SK-N-SH treated with all-trans-retinoic acid at 6 μM for 48 hours (cell line): ENCODE measurements around the gene ZDHHC8.

Experiments used
- ATAC-seq: fragments of 200-7000 bp; cut with Tn5 transposase; 3 replicates; pipeline ENCODE4 v1.9.1; 2020; ENCODE audit warnings: mild to moderate bottlenecking, moderate library complexity
- ARNTL ChIP-seq: fragments of 450-650 bp; formaldehyde crosslinking; IDR thresholded peaks from 2 replicates; pipeline ENCODE4 v1.5.0; 2020; ENCODE audit warnings: low read depth, mild to moderate bottlenecking, moderate library complexity, borderline replicate concordance
- BACH2 ChIP-seq: fragments of 250-450 bp; sonication (Bioruptor Pico); IDR thresholded peaks from 2 replicates; pipeline ENCODE4 v1.9.0; 2021; ENCODE audit warnings: mild to moderate bottlenecking, borderline replicate concordance
- CSDC2 ChIP-seq: fragments of 250-450 bp; sonication (Bioruptor Pico); IDR thresholded peaks from 2 replicates; pipeline ENCODE4 v1.5.0; 2020; ENCODE audit warnings: mild to moderate bottlenecking, moderate library complexity
- GLIS3 ChIP-seq: fragments of 250-450 bp; sonication (Bioruptor Pico); IDR thresholded peaks from 2 replicates; pipeline ENCODE4 v1.5.0; 2020; ENCODE audit warnings: mild to moderate bottlenecking, moderate library complexity
- ISL1 ChIP-seq: fragments of 250-450 bp; sonication (Bioruptor Pico); IDR thresholded peaks from 2 replicates; pipeline ENCODE4 v2.1.2; 2022; ENCODE audit warnings: mild to moderate bottlenecking, moderate library complexity
- OSR1 ChIP-seq: fragments of 250-450 bp; sonication (Bioruptor Pico); IDR thresholded peaks from 2 replicates; pipeline ENCODE4 v1.8.0; 2022; ENCODE audit warnings: moderate library complexity, mild to moderate bottlenecking, inconsistent platforms
- PPARA ChIP-seq: fragments of 250-450 bp; sonication (Bioruptor Pico); IDR thresholded peaks from 2 replicates; pipeline ENCODE4 v1.5.0; 2020; ENCODE audit warnings: mild to moderate bottlenecking, borderline replicate concordance
- RARB ChIP-seq: fragments of 250-450 bp; sonication (Bioruptor Pico); IDR thresholded peaks from 2 replicates; pipeline ENCODE4 v1.8.0; 2021; ENCODE audit warnings: mild to moderate bottlenecking, moderate library complexity
- SNAI2 ChIP-seq: fragments of 250-450 bp; sonication (Bioruptor Pico); IDR thresholded peaks from 2 replicates; pipeline ENCODE4 v1.5.0; 2020; ENCODE audit warnings: mild to moderate bottlenecking, moderate library complexity
- TCF4 ChIP-seq: fragments of 250-450 bp; sonication (Bioruptor Pico); IDR thresholded peaks from 2 replicates; pipeline ENCODE4 v1.8.0; 2021; ENCODE audit warnings: mild to moderate bottlenecking, moderate library complexity, borderline replicate concordance
- TOX ChIP-seq: fragments of 250-450 bp; sonication (Bioruptor Pico); IDR thresholded peaks from 2 replicates; pipeline ENCODE4 v1.8.0; 2021; ENCODE audit warnings: mild to moderate bottlenecking, moderate library complexity, borderline replicate concordance
- ZFP3 ChIP-seq: fragments of 250-450 bp; sonication (Bioruptor Pico); IDR thresholded peaks from 2 replicates; pipeline ENCODE4 v1.5.0; 2020; ENCODE audit warnings: mild to moderate bottlenecking, moderate library complexity
- ZFP30 ChIP-seq: fragments of 450-650 bp; formaldehyde crosslinking; IDR thresholded peaks from 2 replicates; pipeline ENCODE4 v1.5.0; 2022; ENCODE audit warnings: mild to moderate bottlenecking, moderate library complexity
- ZNF565 ChIP-seq: fragments of 450-650 bp; formaldehyde crosslinking; conservative IDR thresholded peaks from 2 replicates; pipeline ENCODE4 v1.5.0; 2020; ENCODE audit warnings: low read depth, mild to moderate bottlenecking, moderate library complexity
- ZNF70 ChIP-seq: fragments of 450-650 bp; formaldehyde crosslinking; IDR thresholded peaks from 2 replicates; pipeline ENCODE4 v1.5.0; 2020; ENCODE audit warnings: mild to moderate bottlenecking, moderate library complexity
- ZNF8 ChIP-seq: fragments of 450-650 bp; formaldehyde crosslinking; IDR thresholded peaks from 2 replicates; pipeline ENCODE4 v1.5.0; 2020; ENCODE audit warnings: mild to moderate bottlenecking, moderate library complexity
- TF ChIP-seq, protein P1 (sequence below): fragments of 250-450 bp; sonication (Bioruptor Pico); IDR thresholded peaks from 2 replicates; pipeline ENCODE4 v1.5.1; 2021; ENCODE audit warnings: mild to moderate bottlenecking, moderate library complexity
- TF ChIP-seq, protein P2 (sequence below): fragments of 250-450 bp; sonication (Bioruptor Pico); IDR thresholded peaks from 2 replicates; pipeline ENCODE4 v1.8.0; 2020; ENCODE audit warnings: mild to moderate bottlenecking, moderate library complexity, borderline replicate concordance
- TF ChIP-seq, protein P3 (sequence below): fragments of 250-450 bp; sonication (Bioruptor Pico); IDR thresholded peaks from 2 replicates; pipeline ENCODE4 v1.5.0; 2020; ENCODE audit warnings: mild to moderate bottlenecking, moderate library complexity
- TF ChIP-seq, protein P4 (sequence below): fragments of 250-450 bp; sonication (Bioruptor Pico); IDR thresholded peaks from 2 replicates; pipeline ENCODE4 v1.5.1; 2020; ENCODE audit warnings: low read depth, mild to moderate bottlenecking, moderate library complexity

ZDHHC8 gene

DNA sequence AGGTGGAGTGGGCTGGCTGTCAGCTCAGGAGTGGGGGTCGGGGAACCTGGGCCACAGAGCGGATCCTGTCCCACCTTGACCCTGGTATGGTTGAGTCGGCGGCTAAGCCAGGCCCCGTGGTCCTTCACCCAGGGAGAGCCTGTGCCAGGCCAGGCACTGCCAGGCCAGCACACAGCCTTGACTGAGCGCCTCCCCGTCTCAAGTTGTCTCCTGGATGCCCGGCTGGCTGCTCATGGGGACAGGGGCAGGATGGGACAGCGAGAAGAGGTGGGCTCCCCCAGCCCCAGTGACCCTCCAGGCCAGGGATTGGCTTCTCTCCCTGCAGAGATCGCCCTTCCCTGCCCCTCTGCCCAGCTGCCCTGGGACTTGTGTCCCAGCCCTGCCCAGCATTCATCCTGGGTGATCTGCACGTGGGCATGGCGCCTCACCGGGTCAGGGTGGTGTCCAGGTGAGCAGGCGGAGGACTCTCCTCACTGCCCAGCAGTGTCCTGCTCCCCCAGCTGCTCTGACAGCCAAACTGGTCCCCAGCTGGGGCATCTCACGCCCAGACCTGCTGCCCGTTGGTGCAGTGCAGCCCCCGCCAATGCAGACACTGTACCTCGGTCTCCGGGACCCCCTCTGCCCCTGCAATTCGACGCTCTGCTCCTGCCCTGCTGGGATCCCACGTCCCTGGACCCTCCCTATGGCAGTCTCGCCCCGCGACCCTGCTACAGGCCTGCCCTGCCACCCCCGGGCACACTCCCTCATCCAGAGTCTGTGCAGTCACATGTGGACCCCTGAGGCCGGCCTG lies 48.0 kb downstream of the ZDHHC8 start:
- no peak for TF ChIP-seq ZNF70 (CRISPR knock-in tag)
- TF ChIP-seq BACH2 (CRISPR knock-in tag), result no peak
- TF ChIP-seq TCF4, result no peak
- TF ChIP-seq, protein P1, sequence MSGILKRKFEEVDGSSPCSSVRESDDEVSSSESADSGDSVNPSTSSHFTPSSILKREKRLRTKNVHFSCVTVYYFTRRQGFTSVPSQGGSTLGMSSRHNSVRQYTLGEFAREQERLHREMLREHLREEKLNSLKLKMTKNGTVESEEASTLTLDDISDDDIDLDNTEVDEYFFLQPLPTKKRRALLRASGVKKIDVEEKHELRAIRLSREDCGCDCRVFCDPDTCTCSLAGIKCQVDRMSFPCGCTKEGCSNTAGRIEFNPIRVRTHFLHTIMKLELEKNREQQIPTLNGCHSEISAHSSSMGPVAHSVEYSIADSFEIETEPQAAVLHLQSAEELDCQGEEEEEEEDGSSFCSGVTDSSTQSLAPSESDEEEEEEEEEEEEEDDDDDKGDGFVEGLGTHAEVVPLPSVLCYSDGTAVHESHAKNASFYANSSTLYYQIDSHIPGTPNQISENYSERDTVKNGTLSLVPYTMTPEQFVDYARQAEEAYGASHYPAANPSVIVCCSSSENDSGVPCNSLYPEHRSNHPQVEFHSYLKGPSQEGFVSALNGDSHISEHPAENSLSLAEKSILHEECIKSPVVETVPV (CRISPR knock-in tag), result no peak
- TF ChIP-seq PPARA (CRISPR knock-in tag), result no peak
- TF ChIP-seq, protein P2, sequence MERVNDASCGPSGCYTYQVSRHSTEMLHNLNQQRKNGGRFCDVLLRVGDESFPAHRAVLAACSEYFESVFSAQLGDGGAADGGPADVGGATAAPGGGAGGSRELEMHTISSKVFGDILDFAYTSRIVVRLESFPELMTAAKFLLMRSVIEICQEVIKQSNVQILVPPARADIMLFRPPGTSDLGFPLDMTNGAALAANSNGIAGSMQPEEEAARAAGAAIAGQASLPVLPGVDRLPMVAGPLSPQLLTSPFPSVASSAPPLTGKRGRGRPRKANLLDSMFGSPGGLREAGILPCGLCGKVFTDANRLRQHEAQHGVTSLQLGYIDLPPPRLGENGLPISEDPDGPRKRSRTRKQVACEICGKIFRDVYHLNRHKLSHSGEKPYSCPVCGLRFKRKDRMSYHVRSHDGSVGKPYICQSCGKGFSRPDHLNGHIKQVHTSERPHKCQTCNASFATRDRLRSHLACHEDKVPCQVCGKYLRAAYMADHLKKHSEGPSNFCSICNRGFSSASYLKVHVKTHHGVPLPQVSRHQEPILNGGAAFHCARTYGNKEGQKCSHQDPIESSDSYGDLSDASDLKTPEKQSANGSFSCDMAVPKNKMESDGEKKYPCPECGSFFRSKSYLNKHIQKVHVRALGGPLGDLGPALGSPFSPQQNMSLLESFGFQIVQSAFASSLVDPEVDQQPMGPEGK (CRISPR knock-in tag), result no peak
- no peak for TF ChIP-seq TOX (CRISPR knock-in tag)
- TF ChIP-seq CSDC2 (CRISPR knock-in tag), result no peak
- TF ChIP-seq ZNF8 (CRISPR knock-in tag), result no peak
- TF ChIP-seq RARB (CRISPR knock-in tag), result no peak
- no peak for TF ChIP-seq ISL1 (CRISPR knock-in tag)
- no peak for TF ChIP-seq ZFP30 (CRISPR knock-in tag)
- no peak for TF ChIP-seq GLIS3 (CRISPR knock-in tag)
- TF ChIP-seq ZNF565, result no peak
- TF ChIP-seq ZFP3, result no peak
- TF ChIP-seq, all 23 proteins: peak for 0
- no peak for ATAC-seq

DNA sequence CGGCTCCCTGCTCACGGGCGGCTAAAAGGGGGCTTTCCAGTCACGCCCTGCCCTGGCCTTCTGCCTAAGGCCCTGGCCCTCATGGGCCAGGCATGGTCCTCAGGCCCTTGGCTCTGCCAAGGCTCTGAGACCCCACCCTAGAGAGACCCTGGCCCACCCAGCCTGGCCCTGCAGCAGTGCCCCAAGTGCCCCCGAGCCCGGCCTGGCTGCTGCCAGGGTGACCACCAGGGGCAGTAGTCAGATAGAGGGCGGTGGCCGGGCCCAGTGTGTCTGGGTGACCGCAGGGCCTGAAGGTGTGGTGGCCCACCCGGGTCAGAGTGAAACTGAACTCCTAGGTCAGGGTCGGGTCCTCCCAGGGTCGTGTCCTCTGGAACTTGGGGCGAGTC lies 48.6 kb downstream of the ZDHHC8 start:
- peak; percentile 43; the same call in 2 of the 3 replicates for ATAC-seq
- TF ChIP-seq, protein P2 (CRISPR knock-in tag), result no peak
- TF ChIP-seq ISL1 (CRISPR knock-in tag), result no peak
- no peak for TF ChIP-seq TCF4
- TF ChIP-seq, protein P3, sequence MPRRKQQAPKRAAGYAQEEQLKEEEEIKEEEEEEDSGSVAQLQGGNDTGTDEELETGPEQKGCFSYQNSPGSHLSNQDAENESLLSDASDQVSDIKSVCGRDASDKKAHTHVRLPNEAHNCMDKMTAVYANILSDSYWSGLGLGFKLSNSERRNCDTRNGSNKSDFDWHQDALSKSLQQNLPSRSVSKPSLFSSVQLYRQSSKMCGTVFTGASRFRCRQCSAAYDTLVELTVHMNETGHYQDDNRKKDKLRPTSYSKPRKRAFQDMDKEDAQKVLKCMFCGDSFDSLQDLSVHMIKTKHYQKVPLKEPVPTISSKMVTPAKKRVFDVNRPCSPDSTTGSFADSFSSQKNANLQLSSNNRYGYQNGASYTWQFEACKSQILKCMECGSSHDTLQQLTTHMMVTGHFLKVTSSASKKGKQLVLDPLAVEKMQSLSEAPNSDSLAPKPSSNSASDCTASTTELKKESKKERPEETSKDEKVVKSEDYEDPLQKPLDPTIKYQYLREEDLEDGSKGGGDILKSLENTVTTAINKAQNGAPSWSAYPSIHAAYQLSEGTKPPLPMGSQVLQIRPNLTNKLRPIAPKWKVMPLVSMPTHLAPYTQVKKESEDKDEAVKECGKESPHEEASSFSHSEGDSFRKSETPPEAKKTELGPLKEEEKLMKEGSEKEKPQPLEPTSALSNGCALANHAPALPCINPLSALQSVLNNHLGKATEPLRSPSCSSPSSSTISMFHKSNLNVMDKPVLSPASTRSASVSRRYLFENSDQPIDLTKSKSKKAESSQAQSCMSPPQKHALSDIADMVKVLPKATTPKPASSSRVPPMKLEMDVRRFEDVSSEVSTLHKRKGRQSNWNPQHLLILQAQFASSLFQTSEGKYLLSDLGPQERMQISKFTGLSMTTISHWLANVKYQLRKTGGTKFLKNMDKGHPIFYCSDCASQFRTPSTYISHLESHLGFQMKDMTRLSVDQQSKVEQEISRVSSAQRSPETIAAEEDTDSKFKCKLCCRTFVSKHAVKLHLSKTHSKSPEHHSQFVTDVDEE, result no peak
- TF ChIP-seq SNAI2 (CRISPR knock-in tag), result no peak
- TF ChIP-seq OSR1 (CRISPR knock-in tag), result no peak
- TF ChIP-seq ZFP30 (CRISPR knock-in tag), result no peak

DNA sequence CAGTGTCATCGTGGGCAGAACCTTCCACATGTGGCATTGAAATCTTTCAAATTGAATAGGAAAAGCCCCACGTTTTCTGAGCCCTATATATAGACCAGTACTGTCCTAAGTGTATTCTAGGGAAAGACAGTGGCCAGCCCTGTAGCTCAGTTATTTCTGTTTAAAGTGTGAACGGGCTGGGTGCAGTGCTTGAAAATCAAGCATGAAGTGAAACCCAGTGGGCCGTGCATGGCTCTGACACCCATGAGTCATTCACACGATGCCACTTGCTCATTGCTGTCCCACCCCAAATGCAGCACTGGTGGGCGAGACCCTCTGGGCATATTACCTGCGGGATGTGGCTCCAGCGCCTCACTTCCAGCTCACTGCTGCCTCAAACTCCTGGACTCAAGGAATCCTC lies 49.0 kb downstream of the ZDHHC8 start:
- ATAC-seq, result no peak
- TF ChIP-seq ARNTL (CRISPR knock-in tag), result no peak
- TF ChIP-seq GLIS3 (CRISPR knock-in tag), result no peak
- TF ChIP-seq, protein P1 (CRISPR knock-in tag), result no peak
- no peak for TF ChIP-seq ZFP30 (CRISPR knock-in tag)
- TF ChIP-seq, protein P2 (CRISPR knock-in tag), result no peak
- TF ChIP-seq, protein P3, result no peak
- no peak for TF ChIP-seq ZNF8 (CRISPR knock-in tag)
- TF ChIP-seq ZNF565, result no peak
- no peak for TF ChIP-seq ZFP3
- no peak for TF ChIP-seq TOX (CRISPR knock-in tag)
- no peak for TF ChIP-seq ISL1 (CRISPR knock-in tag)
- TF ChIP-seq, protein P4, sequence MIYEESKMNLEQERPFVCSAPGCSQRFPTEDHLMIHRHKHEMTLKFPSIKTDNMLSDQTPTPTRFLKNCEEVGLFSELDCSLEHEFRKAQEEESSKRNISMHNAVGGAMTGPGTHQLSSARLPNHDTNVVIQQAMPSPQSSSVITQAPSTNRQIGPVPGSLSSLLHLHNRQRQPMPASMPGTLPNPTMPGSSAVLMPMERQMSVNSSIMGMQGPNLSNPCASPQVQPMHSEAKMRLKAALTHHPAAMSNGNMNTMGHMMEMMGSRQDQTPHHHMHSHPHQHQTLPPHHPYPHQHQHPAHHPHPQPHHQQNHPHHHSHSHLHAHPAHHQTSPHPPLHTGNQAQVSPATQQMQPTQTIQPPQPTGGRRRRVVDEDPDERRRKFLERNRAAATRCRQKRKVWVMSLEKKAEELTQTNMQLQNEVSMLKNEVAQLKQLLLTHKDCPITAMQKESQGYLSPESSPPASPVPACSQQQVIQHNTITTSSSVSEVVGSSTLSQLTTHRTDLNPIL, result no peak
